HL-60 (cell line): Measurements from ENCODE around the gene SPEF1.

Source experiments
- CTCF ChIP-seq: IDR thresholded peaks from one replicate; pipeline ENCODE4 v1.5.1; 2011; ENCODE audit warnings: low read length, control low read depth, inconsistent platforms; ENCODE audit not compliant: insufficient read depth
- GABPA ChIP-seq: IDR thresholded peaks from 2 replicates; pipeline ENCODE4 v1.6.1; 2012; ENCODE audit warnings: low read depth
- POLR2AphosphoS5 ChIP-seq: IDR thresholded peaks from 2 replicates; pipeline ENCODE4 v1.6.1; 2012; ENCODE audit warnings: low read depth
- REST ChIP-seq: IDR thresholded peaks from 2 replicates; pipeline ENCODE4 v1.6.1; 2012; ENCODE audit warnings: low read depth; ENCODE audit not compliant: insufficient replicate concordance
- SPI1 ChIP-seq: IDR thresholded peaks from 2 replicates; pipeline ENCODE4 v1.6.1; 2012; ENCODE audit warnings: low read depth, mild to moderate bottlenecking, borderline replicate concordance

- TF ChIP-seq CTCF: no peak
- no peak for TF ChIP-seq REST
- no peak for TF ChIP-seq GABPA
- no peak for TF ChIP-seq POLR2AphosphoS5
- TF ChIP-seq SPI1: no peak
Measured at GRCh38 chr20:3795511-3796468, 14.5 kb upstream of the SPEF1 start, which contains the start of gene CDC25B.
